GM12875 (cell line): ENCODE data around the gene CEMIP.

Source experiments
- H3K4me3 ChIP-seq: one replicate; pipeline ENCODE4 v1.5.1; 2011; ENCODE audit warnings: low read depth, low read length, control low read depth
- TF ChIP-seq, protein P1 (sequence below): IDR thresholded peaks from 2 replicates; pipeline ENCODE4 v1.5.1; 2011; ENCODE audit warnings: low read depth, mild to moderate bottlenecking, control low read depth, inconsistent platforms, low read length, moderate library complexity, borderline replicate concordance; ENCODE audit not compliant: insufficient read depth

The CEMIP gene

DNA sequence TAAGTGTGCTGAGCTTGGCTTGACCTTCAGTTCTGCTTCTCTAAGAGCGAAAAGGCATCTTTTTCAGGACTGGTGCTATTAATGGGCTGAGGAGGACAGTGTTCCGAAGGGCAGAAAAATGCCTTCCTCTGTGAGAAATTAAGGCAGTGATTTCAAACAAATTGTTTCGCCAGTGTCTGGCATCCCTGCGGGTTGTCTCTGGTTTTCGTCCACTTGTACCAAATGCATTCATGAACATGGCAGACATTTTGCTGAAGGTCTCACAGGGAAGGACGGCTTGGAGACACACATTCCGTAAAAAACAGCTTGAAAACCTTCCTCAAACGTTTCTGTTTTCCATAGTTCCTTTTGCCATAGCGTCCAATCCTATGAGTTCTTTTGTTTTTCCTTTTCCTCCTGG lies 57.1 kb downstream of the CEMIP start:
- no peak overlapping the region for H3K4me3 ChIP-seq
- TF ChIP-seq, protein P1, sequence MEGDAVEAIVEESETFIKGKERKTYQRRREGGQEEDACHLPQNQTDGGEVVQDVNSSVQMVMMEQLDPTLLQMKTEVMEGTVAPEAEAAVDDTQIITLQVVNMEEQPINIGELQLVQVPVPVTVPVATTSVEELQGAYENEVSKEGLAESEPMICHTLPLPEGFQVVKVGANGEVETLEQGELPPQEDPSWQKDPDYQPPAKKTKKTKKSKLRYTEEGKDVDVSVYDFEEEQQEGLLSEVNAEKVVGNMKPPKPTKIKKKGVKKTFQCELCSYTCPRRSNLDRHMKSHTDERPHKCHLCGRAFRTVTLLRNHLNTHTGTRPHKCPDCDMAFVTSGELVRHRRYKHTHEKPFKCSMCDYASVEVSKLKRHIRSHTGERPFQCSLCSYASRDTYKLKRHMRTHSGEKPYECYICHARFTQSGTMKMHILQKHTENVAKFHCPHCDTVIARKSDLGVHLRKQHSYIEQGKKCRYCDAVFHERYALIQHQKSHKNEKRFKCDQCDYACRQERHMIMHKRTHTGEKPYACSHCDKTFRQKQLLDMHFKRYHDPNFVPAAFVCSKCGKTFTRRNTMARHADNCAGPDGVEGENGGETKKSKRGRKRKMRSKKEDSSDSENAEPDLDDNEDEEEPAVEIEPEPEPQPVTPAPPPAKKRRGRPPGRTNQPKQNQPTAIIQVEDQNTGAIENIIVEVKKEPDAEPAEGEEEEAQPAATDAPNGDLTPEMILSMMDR: no peak

- H3K4me3 ChIP-seq: no peak overlapping the region
- TF ChIP-seq, protein P1: no peak
Measured at GRCh38 chr15:80837006-80837405, 57.8 kb downstream of the CEMIP start.

GRCh38 chr15:80838012-80838411 lies 58.8 kb downstream of the CEMIP start:
- TF ChIP-seq, protein P1: no peak

GRCh38 chr15:80838666-80839065 lies 59.5 kb downstream of the CEMIP start:
- H3K4me3 ChIP-seq: no peak overlapping the region
- TF ChIP-seq, protein P1: no peak

More at GRCh38 chr15:80838012-80838411, 58.8 kb downstream of the CEMIP start:
- H3K4me3 ChIP-seq: no peak overlapping the region

DNA sequence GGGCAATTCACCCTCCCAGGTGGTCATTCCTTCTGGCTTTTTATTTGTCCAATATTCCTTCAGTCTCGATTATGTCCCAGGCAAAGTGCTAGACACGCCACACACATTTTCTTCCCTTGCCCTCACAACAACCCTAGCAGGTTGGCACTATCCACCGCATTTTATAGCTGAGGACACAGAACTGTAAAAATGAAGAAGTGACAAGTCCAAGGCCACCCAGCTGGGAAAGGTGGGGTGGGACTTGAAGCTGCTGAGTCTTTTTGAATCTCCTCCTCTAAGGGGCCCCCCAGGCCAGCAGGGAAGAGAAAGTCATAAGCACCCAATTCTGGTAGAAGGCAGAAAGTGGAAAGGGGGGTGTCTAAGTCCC lies 60.6 kb downstream of the CEMIP start:
- H3K4me3 ChIP-seq: no peak overlapping the region
- TF ChIP-seq, protein P1: no peak

- H3K4me3 ChIP-seq: no peak overlapping the region
- TF ChIP-seq, protein P1: no peak
Measured at GRCh38 chr15:80840182-80841130, 61.3 kb downstream of the CEMIP start.

- H3K4me3 ChIP-seq: no peak overlapping the region
- TF ChIP-seq, protein P1: no peak
Measured at GRCh38 chr15:80841541-80841940, 62.4 kb downstream of the CEMIP start.
